Neural progenitor cell (in vitro differentiated cells): ENCODE data around the gene UBE2G2.

Source experiments
- CTCF ChIP-seq: fragments of 200-600 bp; sonication (generic); IDR thresholded peaks from 2 replicates; pipeline ENCODE4 v1.5.1; 2017; ENCODE audit warnings: antibody characterized with exemption, mild to moderate bottlenecking
- EZH2 ChIP-seq: fragments of 200-600 bp; sonication (generic); IDR thresholded peaks from 2 replicates; pipeline ENCODE4 v1.6.1; 2017; ENCODE audit warnings: antibody characterized with exemption, mild to moderate bottlenecking, moderate library complexity
- EZH2phosphoT487 ChIP-seq: fragments of 200-600 bp; sonication (generic); IDR thresholded peaks from 2 replicates; pipeline ENCODE4 v1.6.1; 2017; ENCODE audit warnings: antibody characterized with exemption

- TF ChIP-seq CTCF (no peak), EZH2 (no peak), EZH2phosphoT487 (no peak)
Observed at GRCh38 chr21:44834951-44835646, 33.5 kb upstream of the UBE2G2 start.
